Mesothelial cell of epicardium (in vitro differentiated cells): ENCODE data around the gene ZNRD2. TPM values are rescaled to one million over a fixed set of nuclear protein-coding genes. Genes with fewer than 3 reads are reported as not detected.

Experiments used
- DNase-seq, 2 experiments: peaks; one replicate each; pipeline ENCODE4 v3.0.0; 2021; ENCODE audit warnings: low spot score in 2 of 2; ENCODE audit not compliant: unreplicated experiment in 2 of 2
- H3K27ac Mint-ChIP-seq: 2 replicates; pipeline ENCODE4 v1.8.0; 2021; ENCODE audit warnings: mixed read lengths
- H3K27me3 Mint-ChIP-seq: 2 replicates; pipeline ENCODE4 v1.8.0; 2021; ENCODE audit warnings: low read depth, mixed read lengths
- H3K36me3 Mint-ChIP-seq: 2 replicates; pipeline ENCODE4 v1.8.0; 2021; ENCODE audit warnings: mixed read lengths
- H3K4me1 Mint-ChIP-seq: 2 replicates; pipeline ENCODE4 v1.8.0; 2021; ENCODE audit warnings: mixed read lengths
- H3K4me3 Mint-ChIP-seq: 2 replicates; pipeline ENCODE4 v1.8.0; 2021; ENCODE audit warnings: mild to moderate bottlenecking, moderate library complexity, mixed read lengths
- H3K9me3 Mint-ChIP-seq: 2 replicates; pipeline ENCODE4 v1.8.0; 2021; ENCODE audit warnings: mixed read lengths
- total RNA-seq: library from RNA; stranded (reverse); gene quantifications from 3 replicates; pipeline ENCODE4 v1.2.1, GENCODE V29; 2021
- TF ChIP-seq, protein P1 (sequence below): fragments of 200-600 bp; sonication (generic); IDR thresholded peaks from one replicate; pipeline ENCODE4 v1.5.0; 2021; ENCODE audit warnings: antibody characterized with exemption; ENCODE audit not compliant: unreplicated experiment

ZNRD2 gene
- total RNA-seq, 1 donor from 2014 or later = 27.4 TPM

GRCh38 chr11:65538232-65538914 is 31.9 kb upstream of the ZNRD2 start:
- no peak for DNase-seq
- Mint-ChIP-seq H3K4me3 (no peak overlapping the region), H3K9me3 (no peaks in the 10 kb centered on the region), H3K27me3 (peaks cover 3% of the 10 kb centered on the region), H3K4me1 (peaks cover 16% of the 10 kb centered on the region), H3K36me3 (peaks cover 9% of the 10 kb centered on the region), H3K27ac (no peak overlapping the region)
- TF ChIP-seq, protein P1, sequence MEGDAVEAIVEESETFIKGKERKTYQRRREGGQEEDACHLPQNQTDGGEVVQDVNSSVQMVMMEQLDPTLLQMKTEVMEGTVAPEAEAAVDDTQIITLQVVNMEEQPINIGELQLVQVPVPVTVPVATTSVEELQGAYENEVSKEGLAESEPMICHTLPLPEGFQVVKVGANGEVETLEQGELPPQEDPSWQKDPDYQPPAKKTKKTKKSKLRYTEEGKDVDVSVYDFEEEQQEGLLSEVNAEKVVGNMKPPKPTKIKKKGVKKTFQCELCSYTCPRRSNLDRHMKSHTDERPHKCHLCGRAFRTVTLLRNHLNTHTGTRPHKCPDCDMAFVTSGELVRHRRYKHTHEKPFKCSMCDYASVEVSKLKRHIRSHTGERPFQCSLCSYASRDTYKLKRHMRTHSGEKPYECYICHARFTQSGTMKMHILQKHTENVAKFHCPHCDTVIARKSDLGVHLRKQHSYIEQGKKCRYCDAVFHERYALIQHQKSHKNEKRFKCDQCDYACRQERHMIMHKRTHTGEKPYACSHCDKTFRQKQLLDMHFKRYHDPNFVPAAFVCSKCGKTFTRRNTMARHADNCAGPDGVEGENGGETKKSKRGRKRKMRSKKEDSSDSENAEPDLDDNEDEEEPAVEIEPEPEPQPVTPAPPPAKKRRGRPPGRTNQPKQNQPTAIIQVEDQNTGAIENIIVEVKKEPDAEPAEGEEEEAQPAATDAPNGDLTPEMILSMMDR = no peak

DNA sequence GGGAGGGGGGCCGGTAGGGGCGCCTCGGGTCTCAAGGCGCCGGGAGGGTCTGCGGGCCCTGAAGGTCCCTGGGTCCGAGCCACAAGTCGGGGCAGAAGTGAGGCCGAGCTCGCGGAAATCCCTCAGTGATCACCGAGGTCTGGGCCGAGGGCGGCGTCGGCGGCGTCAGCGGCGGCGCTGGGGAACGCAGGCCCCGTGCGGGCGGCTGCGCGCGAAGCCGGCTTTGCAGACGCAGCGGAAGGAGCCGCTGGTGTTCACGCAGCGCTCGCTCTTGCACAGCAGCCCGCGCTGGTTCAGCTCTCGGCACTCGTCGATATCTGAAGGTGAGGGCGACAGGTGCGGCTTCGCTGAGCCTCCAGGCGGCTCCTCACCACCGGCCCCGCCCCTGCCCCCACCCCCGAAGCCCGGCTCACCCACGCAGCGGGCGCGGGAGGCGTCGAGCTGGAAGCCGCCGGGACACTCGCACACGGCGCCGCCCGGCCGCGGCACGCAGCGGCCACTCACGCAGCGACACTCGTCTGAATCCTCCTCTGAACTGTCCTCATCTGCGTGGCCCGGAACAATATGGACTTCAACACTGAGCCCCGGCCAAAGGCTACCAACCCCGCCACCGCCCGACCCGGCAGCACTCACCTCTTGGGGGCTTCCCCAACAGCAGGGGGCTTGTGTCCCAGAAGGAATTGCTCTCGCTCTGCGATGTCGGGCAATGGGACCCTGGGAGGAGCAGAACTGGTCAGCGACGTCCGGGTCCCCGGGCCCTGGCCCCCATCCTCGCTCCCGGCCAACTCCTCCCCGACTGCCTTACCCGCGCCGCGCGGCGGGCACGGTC is 31.1 kb upstream of the ZNRD2 start:
- no peak for DNase-seq
- H3K27me3 Mint-ChIP-seq = peaks cover 3% of the 10 kb centered on the region

DNA sequence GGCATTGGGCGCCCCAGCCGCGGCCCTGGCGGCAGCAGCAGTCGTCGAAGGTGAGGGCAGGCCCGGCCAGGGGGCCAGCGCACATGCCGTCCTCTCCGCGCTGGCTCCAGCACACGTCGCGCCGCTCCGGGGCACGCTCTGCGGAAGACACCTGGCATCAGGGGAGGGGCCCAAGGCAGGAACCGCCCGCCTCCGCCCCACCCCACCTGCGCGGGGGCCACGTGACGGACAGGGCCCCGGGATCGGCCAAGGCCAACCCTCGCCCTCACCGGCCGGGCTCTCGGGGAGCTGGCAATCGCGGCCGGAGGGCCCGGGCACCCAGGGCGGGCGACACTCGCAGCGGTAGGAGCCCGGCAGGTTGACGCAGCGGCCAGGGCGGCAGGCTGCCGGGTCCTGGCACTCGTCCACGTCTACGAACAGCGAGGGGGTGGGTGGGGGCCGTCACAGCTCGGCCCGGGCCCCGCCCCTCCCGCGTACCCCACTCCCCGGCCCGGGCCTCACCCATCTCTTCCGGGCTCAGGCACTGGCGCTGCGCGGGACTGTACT is 30.5 kb upstream of the ZNRD2 start:
- Mint-ChIP-seq H3K4me3 (peak overlapping the region; percentile 64), H3K9me3 (no peaks in the 10 kb centered on the region), H3K27ac (no peak overlapping the region), H3K27me3 (peaks cover 3% of the 10 kb centered on the region), H3K36me3 (peaks cover 20% of the 10 kb centered on the region), H3K4me1 (peaks cover 16% of the 10 kb centered on the region)
- TF ChIP-seq, protein P1 = no peak
- no peak for DNase-seq

More for the DNA sequence above, 31.1 kb upstream of the ZNRD2 start:
- no peaks in the 10 kb centered on the region for H3K9me3 Mint-ChIP-seq
- TF ChIP-seq, protein P1 = no peak
- peaks cover 13% of the 10 kb centered on the region for H3K36me3 Mint-ChIP-seq
- H3K27ac Mint-ChIP-seq = no peak overlapping the region
- peak overlapping the region; percentile 34 for H3K4me3 Mint-ChIP-seq
- peaks cover 16% of the 10 kb centered on the region for H3K4me1 Mint-ChIP-seq

- H3K27ac Mint-ChIP-seq = no peak overlapping the region
- peaks cover 3% of the 10 kb centered on the region for H3K27me3 Mint-ChIP-seq
These were observed 29.8 kb upstream of the ZNRD2 start for GRCh38 chr11:65540290-65541092.

More at GRCh38 chr11:65540290-65541092, 29.8 kb upstream of the ZNRD2 start:
- DNase-seq = peak; percentile 80 to 87
- peak overlapping the region; percentile 64 for H3K4me3 Mint-ChIP-seq
- H3K9me3 Mint-ChIP-seq = no peaks in the 10 kb centered on the region
- peaks cover 18% of the 10 kb centered on the region for H3K4me1 Mint-ChIP-seq
- peaks cover 27% of the 10 kb centered on the region for H3K36me3 Mint-ChIP-seq
- TF ChIP-seq, protein P1 = peak; percentile 85
